SK-N-SH treated with all-trans-retinoic acid at 6 μM for 48 hours (cell line): ENCODE results near the gene ITCH.

Experiments used
- ATAC-seq: fragments of 200-7000 bp; cut with Tn5 transposase; 3 replicates; pipeline ENCODE4 v1.9.1; 2020; ENCODE audit warnings: mild to moderate bottlenecking, moderate library complexity
- ARNTL ChIP-seq: fragments of 450-650 bp; formaldehyde crosslinking; IDR thresholded peaks from 2 replicates; pipeline ENCODE4 v1.5.0; 2020; ENCODE audit warnings: low read depth, mild to moderate bottlenecking, moderate library complexity, borderline replicate concordance
- BACH2 ChIP-seq: fragments of 250-450 bp; sonication (Bioruptor Pico); IDR thresholded peaks from 2 replicates; pipeline ENCODE4 v1.9.0; 2021; ENCODE audit warnings: mild to moderate bottlenecking, borderline replicate concordance
- ESRRG ChIP-seq: fragments of 250-450 bp; sonication (Bioruptor Pico); IDR thresholded peaks from 2 replicates; pipeline ENCODE4 v1.6.1; 2021; ENCODE audit warnings: mild to moderate bottlenecking
- GLIS3 ChIP-seq: fragments of 250-450 bp; sonication (Bioruptor Pico); IDR thresholded peaks from 2 replicates; pipeline ENCODE4 v1.5.0; 2020; ENCODE audit warnings: mild to moderate bottlenecking, moderate library complexity
- OSR1 ChIP-seq: fragments of 250-450 bp; sonication (Bioruptor Pico); IDR thresholded peaks from 2 replicates; pipeline ENCODE4 v1.8.0; 2022; ENCODE audit warnings: moderate library complexity, mild to moderate bottlenecking, inconsistent platforms
- PPARA ChIP-seq: fragments of 250-450 bp; sonication (Bioruptor Pico); IDR thresholded peaks from 2 replicates; pipeline ENCODE4 v1.5.0; 2020; ENCODE audit warnings: mild to moderate bottlenecking, borderline replicate concordance
- RARB ChIP-seq: fragments of 250-450 bp; sonication (Bioruptor Pico); IDR thresholded peaks from 2 replicates; pipeline ENCODE4 v1.8.0; 2021; ENCODE audit warnings: mild to moderate bottlenecking, moderate library complexity
- SNAI2 ChIP-seq: fragments of 250-450 bp; sonication (Bioruptor Pico); IDR thresholded peaks from 2 replicates; pipeline ENCODE4 v1.5.0; 2020; ENCODE audit warnings: mild to moderate bottlenecking, moderate library complexity
- TCF4 ChIP-seq: fragments of 250-450 bp; sonication (Bioruptor Pico); IDR thresholded peaks from 2 replicates; pipeline ENCODE4 v1.8.0; 2021; ENCODE audit warnings: mild to moderate bottlenecking, moderate library complexity, borderline replicate concordance
- TOX ChIP-seq: fragments of 250-450 bp; sonication (Bioruptor Pico); IDR thresholded peaks from 2 replicates; pipeline ENCODE4 v1.8.0; 2021; ENCODE audit warnings: mild to moderate bottlenecking, moderate library complexity, borderline replicate concordance
- ZC3H10 ChIP-seq: fragments of 250-450 bp; sonication (Bioruptor Pico); IDR thresholded peaks from 2 replicates; pipeline ENCODE4 v1.5.1; 2021; ENCODE audit warnings: mild to moderate bottlenecking, moderate library complexity
- ZFP3 ChIP-seq: fragments of 250-450 bp; sonication (Bioruptor Pico); IDR thresholded peaks from 2 replicates; pipeline ENCODE4 v1.5.0; 2020; ENCODE audit warnings: mild to moderate bottlenecking, moderate library complexity
- ZFP30 ChIP-seq: fragments of 450-650 bp; formaldehyde crosslinking; IDR thresholded peaks from 2 replicates; pipeline ENCODE4 v1.5.0; 2022; ENCODE audit warnings: mild to moderate bottlenecking, moderate library complexity
- ZNF565 ChIP-seq: fragments of 450-650 bp; formaldehyde crosslinking; conservative IDR thresholded peaks from 2 replicates; pipeline ENCODE4 v1.5.0; 2020; ENCODE audit warnings: low read depth, mild to moderate bottlenecking, moderate library complexity
- ZNF70 ChIP-seq: fragments of 450-650 bp; formaldehyde crosslinking; IDR thresholded peaks from 2 replicates; pipeline ENCODE4 v1.5.0; 2020; ENCODE audit warnings: mild to moderate bottlenecking, moderate library complexity
- ZNF8 ChIP-seq: fragments of 450-650 bp; formaldehyde crosslinking; IDR thresholded peaks from 2 replicates; pipeline ENCODE4 v1.5.0; 2020; ENCODE audit warnings: mild to moderate bottlenecking, moderate library complexity
- TF ChIP-seq, protein P1 (sequence below): fragments of 250-450 bp; sonication (Bioruptor Pico); IDR thresholded peaks from 2 replicates; pipeline ENCODE4 v1.8.0; 2021; ENCODE audit warnings: low read depth, mild to moderate bottlenecking, moderate library complexity, borderline replicate concordance
- TF ChIP-seq, protein P2 (sequence below): fragments of 250-450 bp; sonication (Bioruptor Pico); IDR thresholded peaks from 2 replicates; pipeline ENCODE4 v1.8.0; 2020; ENCODE audit warnings: mild to moderate bottlenecking, moderate library complexity, borderline replicate concordance
- TF ChIP-seq, protein P3 (sequence below): fragments of 250-450 bp; sonication (Bioruptor Pico); IDR thresholded peaks from 2 replicates; pipeline ENCODE4 v1.5.1; 2020; ENCODE audit warnings: low read depth, mild to moderate bottlenecking, moderate library complexity

The ITCH gene

DNA sequence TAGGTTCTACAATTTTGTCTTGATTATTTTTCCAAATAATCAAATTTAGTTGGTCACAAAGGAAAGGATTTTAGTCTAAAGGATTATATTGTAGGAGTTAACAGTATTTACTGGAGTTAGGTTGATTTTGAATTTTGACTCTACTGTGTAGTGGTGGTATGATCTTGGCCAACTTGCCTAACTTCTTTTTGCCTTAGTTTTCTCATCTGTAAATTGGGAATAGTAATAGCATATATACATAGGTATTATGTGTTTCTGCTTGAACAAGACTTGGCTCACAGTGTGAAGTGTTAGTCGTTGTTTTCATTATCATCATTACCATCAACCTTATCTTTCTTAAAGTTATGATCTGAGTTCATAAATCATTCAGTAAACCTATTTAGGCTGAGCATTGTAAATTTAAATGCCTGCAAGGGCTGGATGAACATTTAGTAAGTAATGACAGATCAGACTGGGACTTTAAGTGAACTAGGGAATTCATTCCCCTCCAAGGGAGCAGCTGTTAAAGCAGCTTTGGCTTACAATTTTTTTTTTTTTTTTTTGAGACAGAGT is 11.2 kb downstream of the ITCH start:
- no peak for TF ChIP-seq ESRRG (CRISPR knock-in tag)
- TF ChIP-seq, protein P1, sequence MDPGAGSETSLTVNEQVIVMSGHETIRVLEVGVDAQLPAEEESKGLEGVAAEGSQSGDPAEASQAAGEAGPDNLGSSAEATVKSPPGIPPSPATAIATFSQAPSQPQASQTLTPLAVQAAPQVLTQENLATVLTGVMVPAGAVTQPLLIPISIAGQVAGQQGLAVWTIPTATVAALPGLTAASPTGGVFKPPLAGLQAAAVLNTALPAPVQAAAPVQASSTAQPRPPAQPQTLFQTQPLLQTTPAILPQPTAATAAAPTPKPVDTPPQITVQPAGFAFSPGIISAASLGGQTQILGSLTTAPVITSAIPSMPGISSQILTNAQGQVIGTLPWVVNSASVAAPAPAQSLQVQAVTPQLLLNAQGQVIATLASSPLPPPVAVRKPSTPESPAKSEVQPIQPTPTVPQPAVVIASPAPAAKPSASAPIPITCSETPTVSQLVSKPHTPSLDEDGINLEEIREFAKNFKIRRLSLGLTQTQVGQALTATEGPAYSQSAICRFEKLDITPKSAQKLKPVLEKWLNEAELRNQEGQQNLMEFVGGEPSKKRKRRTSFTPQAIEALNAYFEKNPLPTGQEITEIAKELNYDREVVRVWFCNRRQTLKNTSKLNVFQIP (CRISPR knock-in tag) = no peak
- TF ChIP-seq ARNTL = no peak
- TF ChIP-seq, protein P2, sequence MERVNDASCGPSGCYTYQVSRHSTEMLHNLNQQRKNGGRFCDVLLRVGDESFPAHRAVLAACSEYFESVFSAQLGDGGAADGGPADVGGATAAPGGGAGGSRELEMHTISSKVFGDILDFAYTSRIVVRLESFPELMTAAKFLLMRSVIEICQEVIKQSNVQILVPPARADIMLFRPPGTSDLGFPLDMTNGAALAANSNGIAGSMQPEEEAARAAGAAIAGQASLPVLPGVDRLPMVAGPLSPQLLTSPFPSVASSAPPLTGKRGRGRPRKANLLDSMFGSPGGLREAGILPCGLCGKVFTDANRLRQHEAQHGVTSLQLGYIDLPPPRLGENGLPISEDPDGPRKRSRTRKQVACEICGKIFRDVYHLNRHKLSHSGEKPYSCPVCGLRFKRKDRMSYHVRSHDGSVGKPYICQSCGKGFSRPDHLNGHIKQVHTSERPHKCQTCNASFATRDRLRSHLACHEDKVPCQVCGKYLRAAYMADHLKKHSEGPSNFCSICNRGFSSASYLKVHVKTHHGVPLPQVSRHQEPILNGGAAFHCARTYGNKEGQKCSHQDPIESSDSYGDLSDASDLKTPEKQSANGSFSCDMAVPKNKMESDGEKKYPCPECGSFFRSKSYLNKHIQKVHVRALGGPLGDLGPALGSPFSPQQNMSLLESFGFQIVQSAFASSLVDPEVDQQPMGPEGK (CRISPR knock-in tag) = no peak
- TF ChIP-seq OSR1 (CRISPR knock-in tag) = no peak
- TF ChIP-seq, protein P3, sequence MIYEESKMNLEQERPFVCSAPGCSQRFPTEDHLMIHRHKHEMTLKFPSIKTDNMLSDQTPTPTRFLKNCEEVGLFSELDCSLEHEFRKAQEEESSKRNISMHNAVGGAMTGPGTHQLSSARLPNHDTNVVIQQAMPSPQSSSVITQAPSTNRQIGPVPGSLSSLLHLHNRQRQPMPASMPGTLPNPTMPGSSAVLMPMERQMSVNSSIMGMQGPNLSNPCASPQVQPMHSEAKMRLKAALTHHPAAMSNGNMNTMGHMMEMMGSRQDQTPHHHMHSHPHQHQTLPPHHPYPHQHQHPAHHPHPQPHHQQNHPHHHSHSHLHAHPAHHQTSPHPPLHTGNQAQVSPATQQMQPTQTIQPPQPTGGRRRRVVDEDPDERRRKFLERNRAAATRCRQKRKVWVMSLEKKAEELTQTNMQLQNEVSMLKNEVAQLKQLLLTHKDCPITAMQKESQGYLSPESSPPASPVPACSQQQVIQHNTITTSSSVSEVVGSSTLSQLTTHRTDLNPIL = no peak
- no peak for ATAC-seq

DNA sequence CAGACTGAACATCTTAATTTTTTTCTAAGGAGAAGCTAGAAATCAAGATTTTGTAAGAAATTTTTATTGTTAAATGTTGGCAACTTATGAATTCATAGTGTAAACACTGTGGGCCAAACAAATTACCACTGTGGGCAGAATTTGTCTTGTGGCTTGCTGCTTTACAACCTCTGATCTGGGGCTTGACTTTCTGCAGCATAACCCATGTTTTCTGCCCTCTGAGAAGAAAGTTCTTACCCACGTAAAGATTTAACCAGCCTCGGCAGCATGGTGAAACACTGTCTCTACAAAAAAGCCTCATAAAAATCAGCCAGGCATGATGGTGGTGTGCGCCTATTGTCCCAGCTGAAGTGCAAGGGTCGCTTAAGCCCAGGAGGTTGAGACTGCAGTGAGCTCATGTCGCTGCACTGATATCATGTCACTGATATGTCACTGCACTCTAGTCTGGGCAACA is 12.9 kb downstream of the ITCH start:
- no peak for TF ChIP-seq ZNF8 (CRISPR knock-in tag)
- no peak for TF ChIP-seq TCF4 (CRISPR knock-in tag)
- TF ChIP-seq ZNF565 (CRISPR knock-in tag) = no peak
- TF ChIP-seq PPARA (CRISPR knock-in tag) = no peak
- TF ChIP-seq, protein P2 (CRISPR knock-in tag) = no peak
- no peak for ATAC-seq

DNA sequence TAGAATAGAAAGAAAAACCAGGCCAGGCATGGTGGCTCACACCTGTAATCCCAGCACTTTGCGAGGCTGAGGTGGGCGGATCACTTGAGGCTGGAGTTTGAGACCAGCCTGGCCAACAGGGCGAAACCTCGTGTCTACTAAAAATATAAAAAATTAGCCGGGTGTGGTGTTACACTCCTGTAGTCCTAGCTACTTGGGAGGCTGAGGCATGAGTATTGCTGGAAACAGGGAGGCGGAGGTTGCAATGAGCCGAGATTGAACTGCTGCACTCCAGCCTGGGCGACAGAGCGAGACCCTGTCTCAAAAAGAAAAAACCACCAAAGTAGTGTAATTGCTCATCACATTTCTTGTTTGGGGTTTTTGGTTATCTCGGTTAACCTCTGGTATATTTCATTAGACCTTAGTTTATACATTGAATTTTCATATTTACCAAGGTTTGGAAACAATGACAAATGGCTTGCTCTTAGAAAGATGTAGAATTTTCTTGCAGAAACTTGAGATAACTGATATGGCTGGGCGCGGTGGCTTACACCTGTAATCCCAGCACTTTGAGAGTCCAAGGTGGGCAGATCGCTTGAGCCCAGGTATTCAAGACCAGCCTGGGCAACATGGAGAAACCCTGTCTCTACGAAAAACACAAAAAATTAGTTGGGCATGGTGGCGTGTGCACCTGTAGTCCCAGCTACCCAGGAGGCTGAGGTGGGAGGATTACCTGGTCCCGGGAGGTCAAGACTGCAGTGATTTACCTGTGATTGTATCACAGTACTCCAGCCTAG is 14.2 kb downstream of the ITCH start:
- ATAC-seq = no peak
- TF ChIP-seq, protein P3 = no peak
- TF ChIP-seq ZFP3 (CRISPR knock-in tag) (no peak), ZFP30 (CRISPR knock-in tag) (no peak), BACH2 (CRISPR knock-in tag) (no peak)

DNA sequence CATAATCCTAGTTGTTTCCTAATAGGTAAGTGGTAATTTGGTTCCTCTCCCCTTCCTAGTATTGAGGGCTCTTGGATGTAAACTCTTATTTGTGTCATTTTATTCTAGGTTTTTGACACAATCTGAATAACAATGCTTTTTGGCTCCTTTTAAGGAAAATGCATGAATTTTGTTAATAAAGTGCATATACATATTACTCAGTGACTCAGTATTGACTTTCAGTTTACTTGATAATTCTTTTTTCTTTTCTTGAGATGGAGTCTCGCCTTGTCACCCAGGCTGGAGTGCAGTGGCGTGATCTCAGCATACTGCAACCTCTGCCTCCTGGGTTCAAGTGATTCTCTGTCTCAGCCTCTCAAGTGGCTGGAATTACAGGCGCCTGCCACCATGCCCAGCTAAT is 19.1 kb downstream of the ITCH start:
- no peak for ATAC-seq
- TF ChIP-seq ZFP3 (CRISPR knock-in tag) (no peak), PPARA (CRISPR knock-in tag) (no peak), ESRRG (CRISPR knock-in tag) (no peak), TOX (CRISPR knock-in tag) (no peak), SNAI2 (CRISPR knock-in tag) (no peak), ZNF70 (CRISPR knock-in tag) (no peak), RARB (CRISPR knock-in tag) (no peak), BACH2 (CRISPR knock-in tag) (no peak), ZNF8 (CRISPR knock-in tag) (no peak), OSR1 (CRISPR knock-in tag) (no peak), ZC3H10 (CRISPR knock-in tag) (no peak), ARNTL (no peak), GLIS3 (CRISPR knock-in tag) (no peak), ZNF565 (CRISPR knock-in tag) (no peak)
- TF ChIP-seq, protein P1 (CRISPR knock-in tag) = no peak
- TF ChIP-seq, protein P3 = no peak
